ENCODE measurements around the gene GATA2.

The GATA2 gene

GRCh38 chr3:128489927-128490649, 2.9 kb downstream of the GATA2 start:
- ChIA-PET CTCF (interaction anchor here (0.8 to 6.6 kb wide), 12 partner anchors 8 to 122 kb away, joined by 3 to 44 read pairs (median 6); no protein-coding TSS in a partner anchor), POLR2A (interaction anchor here (1.3 to 1.4 kb wide), 2 partner anchors 63 to 95 kb away, joined by 3 to 4 read pairs; no protein-coding TSS in a partner anchor)
- H3K27me3 ChIP-seq (replicated peaks in 2 of 5; ENCODE audit: control insufficient read depth in 4 of 5, insufficient read depth in 5 of 5, low read length in 4 of 5): peaks cover 0 to 12% (median 0%) of the 10 kb centered on the region in 5 experiments
- DNase-seq: peak; percentile 41 to 61 (median 51)
- H3K4me3 ChIP-seq (ENCODE audit: control insufficient read depth in 1 of 7, extremely low read depth in 1 of 7, insufficient read depth in 4 of 7, low read depth in 2 of 7, low read length in 6 of 7): peak overlapping the region; percentile 70 to 98 (median 87)
- WGBS (ENCODE audit: insufficient coverage): under 1% methylated on average over 51 of the region's 61 CpGs
- peaks cover 4 to 85% (median 70%) of the 10 kb centered on the region in 4 experiments for H3K4me1 ChIP-seq (ENCODE audit: control extremely low read depth in 1 of 4, control insufficient read depth in 4 of 4, insufficient read depth in 4 of 4, low read length in 3 of 4)
- peak overlapping the region; percentile 81 to 93 for H3K27ac ChIP-seq (ENCODE audit: insufficient read depth in 1 of 2, low read depth in 1 of 2, low read length in 2 of 2, poor library complexity in 1 of 2, severe bottlenecking in 2 of 2)
- no peaks in the 10 kb centered on the region for H3K9me3 ChIP-seq (ENCODE audit: control extremely low read depth in 1 of 5, control insufficient read depth in 4 of 5, insufficient read depth in 2 of 5, low read depth in 1 of 5, low read length in 4 of 5)
- H3K36me3 ChIP-seq (ENCODE audit: control insufficient read depth in 4 of 4, insufficient read depth in 4 of 4, low read length in 3 of 4): peaks cover 0 to 27% (median 16%) of the 10 kb centered on the region in 4 experiments

GRCh38 chr3:128489674-128489926, 3.4 kb downstream of the GATA2 start:
- WGBS (ENCODE audit: insufficient coverage): 0% methylated on average over 19 of the region's 26 CpGs
- no peak for DNase-seq
- H3K36me3 ChIP-seq (ENCODE audit: control insufficient read depth in 4 of 4, insufficient read depth in 4 of 4, low read length in 3 of 4): peaks cover 0 to 32% (median 16%) of the 10 kb centered on the region in 4 experiments
- no peaks in the 10 kb centered on the region for H3K9me3 ChIP-seq (ENCODE audit: control extremely low read depth in 1 of 5, control insufficient read depth in 4 of 5, insufficient read depth in 2 of 5, low read depth in 1 of 5, low read length in 4 of 5)
- peaks cover 0 to 12% (median 0%) of the 10 kb centered on the region in 5 experiments for H3K27me3 ChIP-seq (replicated peaks in 2 of 5; ENCODE audit: control insufficient read depth in 4 of 5, insufficient read depth in 5 of 5, low read length in 4 of 5)
- peak overlapping the region; percentile 70 to 98 (median 87) for H3K4me3 ChIP-seq (ENCODE audit: control insufficient read depth in 1 of 7, extremely low read depth in 1 of 7, insufficient read depth in 4 of 7, low read depth in 2 of 7, low read length in 6 of 7)
- H3K27ac ChIP-seq (ENCODE audit: insufficient read depth in 1 of 2, low read depth in 1 of 2, low read length in 2 of 2, poor library complexity in 1 of 2, severe bottlenecking in 2 of 2): peak overlapping the region; percentile 81 to 93
- peaks cover 6 to 90% (median 72%) of the 10 kb centered on the region in 4 experiments for H3K4me1 ChIP-seq (ENCODE audit: control extremely low read depth in 1 of 4, control insufficient read depth in 4 of 4, insufficient read depth in 4 of 4, low read length in 3 of 4)
- CTCF ChIA-PET: interaction anchor here (0.8 to 6.6 kb wide), 11 partner anchors 8 to 122 kb away, joined by 3 to 44 read pairs (median 5); no protein-coding TSS in a partner anchor
- POLR2A ChIA-PET: interaction anchor here (1.3 to 1.4 kb wide), 2 partner anchors 62 to 95 kb away, joined by 3 to 4 read pairs; no protein-coding TSS in a partner anchor

- Histone ChIP-seq H3K4me3 (ENCODE audit: control insufficient read depth in 1 of 7, extremely low read depth in 1 of 7, insufficient read depth in 4 of 7, low read depth in 2 of 7, low read length in 6 of 7) (peak overlapping the region; percentile 70 to 98 (median 87)), H3K27me3 (replicated peaks in 2 of 5; ENCODE audit: control insufficient read depth in 4 of 5, insufficient read depth in 5 of 5, low read length in 4 of 5) (peaks cover 0 to 12% (median 0%) of the 10 kb centered on the region in 5 experiments), H3K36me3 (ENCODE audit: control insufficient read depth in 4 of 4, insufficient read depth in 4 of 4, low read length in 3 of 4) (peaks cover 0 to 33% (median 16%) of the 10 kb centered on the region in 4 experiments), H3K4me1 (ENCODE audit: control extremely low read depth in 1 of 4, control insufficient read depth in 4 of 4, insufficient read depth in 4 of 4, low read length in 3 of 4) (peaks cover 3 to 94% (median 72%) of the 10 kb centered on the region in 4 experiments), H3K27ac (ENCODE audit: insufficient read depth in 1 of 2, low read depth in 1 of 2, low read length in 2 of 2, poor library complexity in 1 of 2, severe bottlenecking in 2 of 2) (peak overlapping the region; percentile 81 to 93), H3K9me3 (ENCODE audit: control extremely low read depth in 1 of 5, control insufficient read depth in 4 of 5, insufficient read depth in 2 of 5, low read depth in 1 of 5, low read length in 4 of 5) (no peaks in the 10 kb centered on the region)
- POLR2A ChIA-PET: interaction anchor here (0.5 to 1.4 kb wide), 3 partner anchors 62 to 115 kb away, joined by 3 to 4 read pairs (median 3); no protein-coding TSS in a partner anchor
- 0% methylated on average over 67 of the region's 71 CpGs for WGBS (ENCODE audit: insufficient coverage)
- CTCF ChIA-PET: interaction anchor here (0.8 to 6.6 kb wide), 10 partner anchors 7 to 123 kb away, joined by 3 to 44 read pairs (median 4); no protein-coding TSS in a partner anchor
- peak; percentile 61 to 89 (median 82) for DNase-seq
These were observed 3.9 kb downstream of the GATA2 start for GRCh38 chr3:128488991-128489673.

GRCh38 chr3:128488636-128488990, 4.4 kb downstream of the GATA2 start:
- H3K27me3 ChIP-seq (replicated peaks in 2 of 5; ENCODE audit: control insufficient read depth in 4 of 5, insufficient read depth in 5 of 5, low read length in 4 of 5): peaks cover 0 to 11% (median 0%) of the 10 kb centered on the region in 5 experiments
- 0% methylated on average over 19 of the region's 21 CpGs for whole genome bisulfite sequencing (ENCODE audit: insufficient coverage)
- H3K36me3 ChIP-seq (ENCODE audit: control insufficient read depth in 4 of 4, insufficient read depth in 4 of 4, low read length in 3 of 4): peaks cover 0 to 38% (median 18%) of the 10 kb centered on the region in 4 experiments
- H3K4me3 ChIP-seq (ENCODE audit: control insufficient read depth in 1 of 7, extremely low read depth in 1 of 7, insufficient read depth in 4 of 7, low read depth in 2 of 7, low read length in 6 of 7): peak overlapping the region; percentile 70 to 98 (median 87)
- CTCF ChIA-PET: interaction anchor here (0.7 to 6.6 kb wide), 7 partner anchors 9 to 125 kb away, joined by 3 to 44 read pairs (median 6); no protein-coding TSS in a partner anchor
- H3K9me3 ChIP-seq (ENCODE audit: control extremely low read depth in 1 of 5, control insufficient read depth in 4 of 5, insufficient read depth in 2 of 5, low read depth in 1 of 5, low read length in 4 of 5): no peaks in the 10 kb centered on the region
- H3K27ac ChIP-seq (ENCODE audit: insufficient read depth in 1 of 2, low read depth in 1 of 2, low read length in 2 of 2, poor library complexity in 1 of 2, severe bottlenecking in 2 of 2): peak overlapping the region; percentile 81 to 93
- H3K4me1 ChIP-seq (ENCODE audit: control extremely low read depth in 1 of 4, control insufficient read depth in 4 of 4, insufficient read depth in 4 of 4, low read length in 3 of 4): peaks cover 3 to 95% (median 72%) of the 10 kb centered on the region in 4 experiments
- DNase-seq: peak in 1 of 3 donors; percentile 51
- POLR2A ChIA-PET: interaction anchor here (0.5 to 1.4 kb wide), 4 partner anchors 62 to 120 kb away, joined by 3 to 4 read pairs (median 4); no protein-coding TSS in a partner anchor

- peaks cover 0 to 11% (median 0%) of the 10 kb centered on the region in 5 experiments for H3K27me3 ChIP-seq (replicated peaks in 2 of 5; ENCODE audit: control insufficient read depth in 4 of 5, insufficient read depth in 5 of 5, low read length in 4 of 5)
- WGBS (ENCODE audit: insufficient coverage): under 1% methylated on average over 54 of the region's 68 CpGs
- H3K27ac ChIP-seq (ENCODE audit: insufficient read depth in 1 of 2, low read depth in 1 of 2, low read length in 2 of 2, poor library complexity in 1 of 2, severe bottlenecking in 2 of 2): peak overlapping the region; percentile 81 to 93
- ChIA-PET POLR2A (interaction anchor here (0.7 to 1.4 kb wide), 5 partner anchors 13 to 128 kb away, joined by 3 to 4 read pairs (median 4); no protein-coding TSS in a partner anchor), CTCF (interaction anchor here (0.7 to 6.7 kb wide), 6 partner anchors 10 to 126 kb away, joined by 3 to 44 read pairs (median 14); no protein-coding TSS in a partner anchor)
- H3K36me3 ChIP-seq (ENCODE audit: control insufficient read depth in 4 of 4, insufficient read depth in 4 of 4, low read length in 3 of 4): peaks cover 0 to 38% (median 18%) of the 10 kb centered on the region in 4 experiments
- H3K4me3 ChIP-seq (ENCODE audit: control insufficient read depth in 1 of 7, extremely low read depth in 1 of 7, insufficient read depth in 4 of 7, low read depth in 2 of 7, low read length in 6 of 7): peak overlapping the region; percentile 70 to 98 (median 87)
- no peaks in the 10 kb centered on the region for H3K9me3 ChIP-seq (ENCODE audit: control extremely low read depth in 1 of 5, control insufficient read depth in 4 of 5, insufficient read depth in 2 of 5, low read depth in 1 of 5, low read length in 4 of 5)
- DNase-seq: peak; percentile 66 to 79 (median 70)
- H3K4me1 ChIP-seq (ENCODE audit: control extremely low read depth in 1 of 4, control insufficient read depth in 4 of 4, insufficient read depth in 4 of 4, low read length in 3 of 4): peaks cover 3 to 95% (median 71%) of the 10 kb centered on the region in 4 experiments
These were observed 5.0 kb downstream of the GATA2 start for GRCh38 chr3:128487813-128488635.

- CTCF ChIA-PET: interaction anchor here (0.8 to 6.7 kb wide), 5 partner anchors 10 to 120 kb away, joined by 3 to 44 read pairs (median 25); no protein-coding TSS in a partner anchor
These were observed 5.5 kb downstream of the GATA2 start for GRCh38 chr3:128487538-128487812.

More at GRCh38 chr3:128487538-128487812, 5.5 kb downstream of the GATA2 start:
- POLR2A ChIA-PET: interaction anchor here (0.9 to 1.2 kb wide), 3 partner anchors 13 to 129 kb away, joined by 4 read pairs; no protein-coding TSS in a partner anchor
- no peaks in the 10 kb centered on the region for H3K9me3 ChIP-seq (ENCODE audit: control extremely low read depth in 1 of 5, control insufficient read depth in 4 of 5, insufficient read depth in 2 of 5, low read depth in 1 of 5, low read length in 4 of 5)
- peak overlapping the region; percentile 81 to 93 for H3K27ac ChIP-seq (ENCODE audit: insufficient read depth in 1 of 2, low read depth in 1 of 2, low read length in 2 of 2, poor library complexity in 1 of 2, severe bottlenecking in 2 of 2)
- no peak for DNase-seq
- peaks cover 3 to 97% (median 74%) of the 10 kb centered on the region in 4 experiments for H3K4me1 ChIP-seq (ENCODE audit: control extremely low read depth in 1 of 4, control insufficient read depth in 4 of 4, insufficient read depth in 4 of 4, low read length in 3 of 4)
- H3K27me3 ChIP-seq (replicated peaks in 2 of 5; ENCODE audit: control insufficient read depth in 4 of 5, insufficient read depth in 5 of 5, low read length in 4 of 5): peaks cover 0 to 10% (median 0%) of the 10 kb centered on the region in 5 experiments
- H3K36me3 ChIP-seq (ENCODE audit: control insufficient read depth in 4 of 4, insufficient read depth in 4 of 4, low read length in 3 of 4): peaks cover 0 to 38% (median 18%) of the 10 kb centered on the region in 4 experiments
- 0% methylated on average over 1 of the region's 18 CpGs for WGBS (ENCODE audit: insufficient coverage)
- H3K4me3 ChIP-seq (ENCODE audit: control insufficient read depth in 1 of 7, extremely low read depth in 1 of 7, insufficient read depth in 4 of 7, low read depth in 2 of 7, low read length in 6 of 7): peak overlapping the region; percentile 70 to 98 (median 87)
